ENCODE measurements around the gene TRMT2A.

TRMT2A gene

DNA sequence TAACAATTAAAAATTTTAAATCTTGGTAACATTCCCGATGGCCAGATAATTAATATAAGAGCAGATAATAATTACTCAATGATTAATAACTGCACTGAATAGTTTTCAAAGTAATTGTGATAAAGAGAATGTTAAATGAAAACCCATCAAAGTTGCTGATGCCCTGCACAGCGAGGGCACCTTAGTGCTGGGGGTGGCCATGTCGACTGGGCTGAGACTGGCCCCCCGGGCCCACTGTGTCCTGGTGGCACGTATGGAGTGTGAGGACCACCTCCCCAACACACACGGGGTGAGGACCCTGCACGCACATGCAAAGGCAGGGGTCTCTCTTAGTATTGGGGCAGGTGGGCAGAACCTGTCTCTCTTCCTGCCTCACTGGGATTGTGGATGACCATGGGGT, 48.9 kb upstream of the TRMT2A start:
- no peak for TF ChIP-seq ZNF8 (CRISPR knock-in tag; IDR thresholded peaks at IDR 0.05)
- TF ChIP-seq, protein P1, sequence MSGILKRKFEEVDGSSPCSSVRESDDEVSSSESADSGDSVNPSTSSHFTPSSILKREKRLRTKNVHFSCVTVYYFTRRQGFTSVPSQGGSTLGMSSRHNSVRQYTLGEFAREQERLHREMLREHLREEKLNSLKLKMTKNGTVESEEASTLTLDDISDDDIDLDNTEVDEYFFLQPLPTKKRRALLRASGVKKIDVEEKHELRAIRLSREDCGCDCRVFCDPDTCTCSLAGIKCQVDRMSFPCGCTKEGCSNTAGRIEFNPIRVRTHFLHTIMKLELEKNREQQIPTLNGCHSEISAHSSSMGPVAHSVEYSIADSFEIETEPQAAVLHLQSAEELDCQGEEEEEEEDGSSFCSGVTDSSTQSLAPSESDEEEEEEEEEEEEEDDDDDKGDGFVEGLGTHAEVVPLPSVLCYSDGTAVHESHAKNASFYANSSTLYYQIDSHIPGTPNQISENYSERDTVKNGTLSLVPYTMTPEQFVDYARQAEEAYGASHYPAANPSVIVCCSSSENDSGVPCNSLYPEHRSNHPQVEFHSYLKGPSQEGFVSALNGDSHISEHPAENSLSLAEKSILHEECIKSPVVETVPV (CRISPR knock-in tag; IDR thresholded peaks at IDR 0.05) = no peak
- TF ChIP-seq, protein P2, sequence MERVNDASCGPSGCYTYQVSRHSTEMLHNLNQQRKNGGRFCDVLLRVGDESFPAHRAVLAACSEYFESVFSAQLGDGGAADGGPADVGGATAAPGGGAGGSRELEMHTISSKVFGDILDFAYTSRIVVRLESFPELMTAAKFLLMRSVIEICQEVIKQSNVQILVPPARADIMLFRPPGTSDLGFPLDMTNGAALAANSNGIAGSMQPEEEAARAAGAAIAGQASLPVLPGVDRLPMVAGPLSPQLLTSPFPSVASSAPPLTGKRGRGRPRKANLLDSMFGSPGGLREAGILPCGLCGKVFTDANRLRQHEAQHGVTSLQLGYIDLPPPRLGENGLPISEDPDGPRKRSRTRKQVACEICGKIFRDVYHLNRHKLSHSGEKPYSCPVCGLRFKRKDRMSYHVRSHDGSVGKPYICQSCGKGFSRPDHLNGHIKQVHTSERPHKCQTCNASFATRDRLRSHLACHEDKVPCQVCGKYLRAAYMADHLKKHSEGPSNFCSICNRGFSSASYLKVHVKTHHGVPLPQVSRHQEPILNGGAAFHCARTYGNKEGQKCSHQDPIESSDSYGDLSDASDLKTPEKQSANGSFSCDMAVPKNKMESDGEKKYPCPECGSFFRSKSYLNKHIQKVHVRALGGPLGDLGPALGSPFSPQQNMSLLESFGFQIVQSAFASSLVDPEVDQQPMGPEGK (CRISPR knock-in tag; IDR thresholded peaks at IDR 0.05; ENCODE audit: borderline replicate concordance) = no peak
- no peak for ATAC-seq

- ATAC-seq = no peak
- no peak for TF ChIP-seq OSR1 (CRISPR knock-in tag; IDR thresholded peaks at IDR 0.05)
- TF ChIP-seq PPARA (CRISPR knock-in tag; IDR thresholded peaks at IDR 0.05; ENCODE audit: borderline replicate concordance) = no peak
Observed at GRCh38 chr22:20165421-20165820, 48.4 kb upstream of the TRMT2A start.

DNA sequence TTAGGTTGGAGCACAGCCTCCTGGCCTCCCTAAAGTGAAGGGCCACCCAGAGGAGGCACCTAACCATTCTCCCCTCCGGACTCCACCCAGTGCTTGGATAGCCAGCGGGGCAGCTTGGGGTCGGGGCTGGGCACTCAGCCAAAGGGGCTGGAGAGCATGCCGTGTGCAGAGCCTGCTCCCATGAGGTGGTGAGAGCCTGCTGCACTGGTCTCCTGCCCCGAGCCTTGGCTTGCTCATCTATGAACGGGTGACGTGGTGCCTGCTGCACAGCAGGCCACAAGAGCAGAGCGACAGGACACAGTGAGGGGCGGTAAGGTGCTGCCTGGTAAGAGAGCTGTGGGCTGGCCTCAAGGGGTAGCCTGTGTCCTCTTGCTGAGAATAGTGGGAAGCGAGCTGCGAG, 47.8 kb upstream of the TRMT2A start:
- TF ChIP-seq ZNF565 (CRISPR knock-in tag; conservative IDR thresholded peaks at IDR 0.05; ENCODE audit: low read depth) = no peak
- TF ChIP-seq ZNF8 (CRISPR knock-in tag; IDR thresholded peaks at IDR 0.05) = no peak
- TF ChIP-seq OSR1 (CRISPR knock-in tag; IDR thresholded peaks at IDR 0.05) = no peak
- no peak for TF ChIP-seq ZFP3 (CRISPR knock-in tag; IDR thresholded peaks at IDR 0.05)
- TF ChIP-seq ZFP30 (CRISPR knock-in tag; IDR thresholded peaks at IDR 0.05) = no peak
- no peak for TF ChIP-seq ARNTL (CRISPR knock-in tag; IDR thresholded peaks at IDR 0.05; ENCODE audit: borderline replicate concordance, low read depth)
- no peak for TF ChIP-seq ESRRG (CRISPR knock-in tag; IDR thresholded peaks at IDR 0.05)
- TF ChIP-seq, protein P1 (CRISPR knock-in tag; IDR thresholded peaks at IDR 0.05) = no peak
- no peak for TF ChIP-seq SNAI2 (CRISPR knock-in tag; IDR thresholded peaks at IDR 0.05)
- TF ChIP-seq TCF4 (CRISPR knock-in tag; IDR thresholded peaks at IDR 0.05; ENCODE audit: borderline replicate concordance) = no peak
- no peak for TF ChIP-seq TOX (CRISPR knock-in tag; IDR thresholded peaks at IDR 0.05; ENCODE audit: borderline replicate concordance)
- no peak for TF ChIP-seq POU6F1 (CRISPR knock-in tag; IDR thresholded peaks at IDR 0.05; ENCODE audit: borderline replicate concordance, low read depth)
- no peak for TF ChIP-seq RARB (CRISPR knock-in tag; IDR thresholded peaks at IDR 0.05)
- TF ChIP-seq GLIS3 (CRISPR knock-in tag; IDR thresholded peaks at IDR 0.05) = no peak
- TF ChIP-seq PPARA (CRISPR knock-in tag; IDR thresholded peaks at IDR 0.05; ENCODE audit: borderline replicate concordance) = no peak
- TF ChIP-seq TSHZ2 (CRISPR knock-in tag; IDR thresholded peaks at IDR 0.05) = no peak
- TF ChIP-seq ZC3H10 (CRISPR knock-in tag; IDR thresholded peaks at IDR 0.05) = no peak
- no peak for TF ChIP-seq CREB5 (CRISPR knock-in tag; IDR thresholded peaks at IDR 0.05; ENCODE audit: low read depth)
- no peak; the same call in 2 of the 3 replicates for ATAC-seq
